GM13976 (cell line): ENCODE data around the gene NR4A3.

Experiments
- DNase-seq: peaks from one replicate; pipeline ENCODE4 v3.0.0; 2012; ENCODE audit warnings: low spot score
- in situ Hi-C: fragments of 300-500 bp; cut with MboI; formaldehyde crosslinking; loops from one replicate; pipeline ENCODE4 v1.12.0; 2022; ENCODE audit warnings: low sequenced_read_pairs, mixed read lengths, inconsistent platforms; ENCODE audit not compliant: unreplicated experiment
- TF ChIP-seq, protein P1 (sequence below): IDR thresholded peaks from 2 replicates; pipeline ENCODE4 v1.5.1; 2012; ENCODE audit warnings: borderline replicate concordance, mild to moderate bottlenecking; ENCODE audit not compliant: insufficient read depth; ENCODE audit errors: extremely low read depth, missing control alignments, control extremely low read depth

NR4A3 gene

DNA sequence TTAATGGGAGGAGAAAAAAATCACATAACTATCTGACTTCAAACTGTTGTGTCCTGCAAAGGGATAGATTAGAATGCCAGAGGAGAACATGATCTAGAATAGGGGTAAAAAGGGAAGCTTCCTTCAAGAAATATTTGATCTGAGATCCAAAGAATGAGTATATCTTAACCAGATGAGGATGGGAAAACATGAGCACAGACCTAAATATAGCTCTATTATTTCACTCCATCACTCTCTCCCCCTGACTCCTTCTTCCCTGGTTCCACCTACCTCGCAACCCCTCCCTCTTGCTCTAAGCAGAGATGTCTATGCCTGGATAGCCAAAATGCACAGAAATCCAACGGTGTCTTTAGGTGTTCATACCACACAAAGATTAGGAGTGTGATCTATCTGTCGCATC is 36.4 kb downstream of the NR4A3 start:
- TF ChIP-seq, protein P1, sequence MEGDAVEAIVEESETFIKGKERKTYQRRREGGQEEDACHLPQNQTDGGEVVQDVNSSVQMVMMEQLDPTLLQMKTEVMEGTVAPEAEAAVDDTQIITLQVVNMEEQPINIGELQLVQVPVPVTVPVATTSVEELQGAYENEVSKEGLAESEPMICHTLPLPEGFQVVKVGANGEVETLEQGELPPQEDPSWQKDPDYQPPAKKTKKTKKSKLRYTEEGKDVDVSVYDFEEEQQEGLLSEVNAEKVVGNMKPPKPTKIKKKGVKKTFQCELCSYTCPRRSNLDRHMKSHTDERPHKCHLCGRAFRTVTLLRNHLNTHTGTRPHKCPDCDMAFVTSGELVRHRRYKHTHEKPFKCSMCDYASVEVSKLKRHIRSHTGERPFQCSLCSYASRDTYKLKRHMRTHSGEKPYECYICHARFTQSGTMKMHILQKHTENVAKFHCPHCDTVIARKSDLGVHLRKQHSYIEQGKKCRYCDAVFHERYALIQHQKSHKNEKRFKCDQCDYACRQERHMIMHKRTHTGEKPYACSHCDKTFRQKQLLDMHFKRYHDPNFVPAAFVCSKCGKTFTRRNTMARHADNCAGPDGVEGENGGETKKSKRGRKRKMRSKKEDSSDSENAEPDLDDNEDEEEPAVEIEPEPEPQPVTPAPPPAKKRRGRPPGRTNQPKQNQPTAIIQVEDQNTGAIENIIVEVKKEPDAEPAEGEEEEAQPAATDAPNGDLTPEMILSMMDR, result no peak
- in situ Hi-C loops, result no loop called here
- DNase-seq, result no peak

DNA sequence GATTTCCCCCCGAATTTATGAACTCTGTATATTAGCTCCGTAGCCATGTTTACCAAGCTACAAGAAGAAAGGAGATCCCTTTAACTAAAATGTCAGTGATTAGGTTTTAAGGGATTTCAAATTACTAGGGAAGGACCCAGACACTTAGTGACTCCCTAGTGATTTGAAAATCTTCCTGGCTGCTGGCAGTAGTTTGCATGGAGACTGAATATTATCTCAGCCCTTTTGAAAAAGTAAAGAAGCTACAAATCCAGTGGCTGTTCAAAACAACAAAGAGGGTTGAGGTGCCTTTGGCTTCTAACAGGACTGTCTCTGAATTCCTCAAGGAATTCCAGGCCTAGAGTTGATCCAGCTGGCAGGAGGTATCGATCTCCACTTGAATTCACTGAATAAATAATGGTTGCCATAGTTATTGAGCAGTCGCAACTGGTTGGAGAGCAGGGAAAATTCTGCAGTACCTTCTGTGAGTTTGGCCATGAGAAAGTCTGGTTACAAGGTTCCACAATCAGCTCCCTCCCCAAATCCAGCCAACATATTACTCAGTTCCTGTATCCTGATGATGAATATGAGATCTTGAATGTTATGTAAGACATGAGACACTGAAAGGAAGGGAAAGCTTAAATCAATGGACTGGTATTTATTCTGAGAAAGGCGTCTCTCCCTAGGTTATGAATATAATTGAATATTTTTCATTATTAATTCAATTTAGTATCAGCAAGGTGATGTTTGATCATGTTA is 37.7 kb downstream of the NR4A3 start:
- no peak for DNase-seq
- TF ChIP-seq, protein P1, result no peak
- in situ Hi-C loops, result no loop called here

DNA sequence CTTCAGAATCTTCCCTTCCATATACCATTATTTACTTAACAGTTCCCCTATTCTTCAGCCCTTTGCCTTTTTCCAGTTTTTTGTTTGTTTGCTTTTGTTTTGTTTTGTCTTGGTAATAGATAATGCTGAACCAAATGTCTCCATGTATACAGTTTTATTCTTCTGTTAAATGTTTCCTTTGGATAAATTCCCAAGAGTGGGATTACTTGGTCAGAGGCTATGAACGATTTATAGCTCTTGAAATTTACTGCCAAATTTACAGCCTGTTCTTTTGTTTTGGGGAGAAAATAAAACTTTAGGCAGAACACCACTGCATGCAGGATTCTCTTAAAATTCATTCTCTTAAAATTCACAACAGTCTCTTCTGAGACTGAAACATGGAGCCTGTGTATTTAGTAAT is 38.6 kb downstream of the NR4A3 start:
- TF ChIP-seq, protein P1, result no peak
- no peak for DNase-seq
- in situ Hi-C loops, result no loop called here

DNA sequence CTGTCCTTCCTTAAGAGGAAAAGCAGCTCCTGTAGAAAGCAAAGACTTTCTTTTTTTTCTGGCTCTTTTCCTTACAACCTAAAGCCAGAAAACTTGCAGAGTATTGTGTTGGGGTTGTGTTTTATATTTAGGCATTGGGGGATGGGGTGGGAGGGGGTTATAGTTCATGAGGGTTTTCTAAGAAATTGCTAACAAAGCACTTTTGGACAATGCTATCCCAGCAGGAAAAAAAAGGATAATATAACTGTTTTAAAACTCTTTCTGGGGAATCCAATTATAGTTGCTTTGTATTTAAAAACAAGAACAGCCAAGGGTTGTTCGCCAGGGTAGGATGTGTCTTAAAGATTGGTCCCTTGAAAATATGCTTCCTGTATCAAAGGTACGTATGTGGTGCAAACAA is 42.3 kb downstream of the NR4A3 start:
- in situ Hi-C loops, result no loop called here
- DNase-seq, result no peak
- TF ChIP-seq, protein P1, result no peak

DNA sequence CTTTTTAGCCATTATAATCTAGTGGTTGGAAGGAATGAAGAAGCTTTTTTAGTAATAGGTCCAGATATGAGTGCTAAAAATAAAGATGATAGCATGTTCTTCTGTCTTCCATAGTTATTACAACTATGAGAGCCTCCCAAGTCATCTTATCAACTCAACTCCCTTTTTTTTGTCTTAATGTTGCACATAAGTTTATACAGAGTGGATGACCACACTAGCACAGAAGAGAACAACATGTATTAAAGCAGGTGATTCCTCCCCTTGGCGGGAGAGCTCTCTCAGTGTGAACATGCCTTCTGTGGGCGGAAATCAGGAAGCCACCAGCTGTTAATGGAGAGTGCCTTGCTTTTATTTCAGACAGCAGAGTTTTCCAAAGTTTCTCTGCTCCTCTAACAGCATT is 44.7 kb downstream of the NR4A3 start:
- no peak for DNase-seq
- TF ChIP-seq, protein P1, result no peak
- in situ Hi-C loops, result no loop called here

DNA sequence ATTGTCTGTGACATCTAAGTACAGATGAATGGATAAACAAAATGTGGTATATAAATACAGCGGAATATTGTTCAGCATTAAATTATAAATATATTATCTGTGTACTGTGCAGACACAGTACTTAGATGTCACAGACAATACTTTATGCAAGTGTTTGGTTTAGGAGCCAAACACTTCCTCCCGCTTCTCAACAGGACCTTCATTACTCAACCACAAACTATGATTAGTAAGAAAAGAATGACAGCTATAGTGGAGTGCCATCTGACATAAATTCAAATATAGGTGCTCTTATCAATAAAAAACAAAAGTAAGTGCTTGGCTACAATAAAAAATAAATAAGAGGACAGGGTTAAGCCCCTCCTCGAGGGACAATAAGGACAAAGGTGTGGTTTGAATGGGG is 45.9 kb downstream of the NR4A3 start:
- TF ChIP-seq, protein P1, result no peak
- no peak for DNase-seq
- in situ Hi-C loops, result no loop called here

DNA sequence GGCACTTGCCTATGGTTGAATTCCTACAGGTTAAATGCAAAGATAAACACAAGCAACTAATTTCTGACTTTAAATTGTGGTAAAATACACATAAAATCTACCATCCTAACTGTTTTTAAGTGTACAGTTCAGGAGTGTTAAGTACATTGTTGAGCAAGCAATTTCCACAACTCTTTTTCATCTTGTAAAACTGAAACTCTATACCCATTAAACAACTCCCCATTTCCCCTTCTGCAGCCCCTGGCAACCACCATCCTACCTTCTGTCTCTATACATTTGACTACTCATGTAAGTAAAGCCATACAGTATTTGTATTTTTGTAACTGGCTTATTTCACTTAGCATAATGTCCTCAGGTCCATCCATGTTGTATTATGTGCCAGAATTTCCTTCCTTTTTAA is 46.3 kb downstream of the NR4A3 start:
- DNase-seq, result no peak
- TF ChIP-seq, protein P1, result no peak
- in situ Hi-C loops, result no loop called here
